GM10847 (cell line): ENCODE measurements around the gene ILK.

Experiments used
- POLR2A ChIP-seq: IDR thresholded peaks from 2 replicates; pipeline ENCODE4 v1.6.1; 2011; ENCODE audit not compliant: insufficient read length; ENCODE audit errors: extremely low read depth

Gene ILK

GRCh38 chr11:6568191-6568918 lies 35.2 kb upstream of the ILK start:
- no peak for TF ChIP-seq POLR2A

DNA sequence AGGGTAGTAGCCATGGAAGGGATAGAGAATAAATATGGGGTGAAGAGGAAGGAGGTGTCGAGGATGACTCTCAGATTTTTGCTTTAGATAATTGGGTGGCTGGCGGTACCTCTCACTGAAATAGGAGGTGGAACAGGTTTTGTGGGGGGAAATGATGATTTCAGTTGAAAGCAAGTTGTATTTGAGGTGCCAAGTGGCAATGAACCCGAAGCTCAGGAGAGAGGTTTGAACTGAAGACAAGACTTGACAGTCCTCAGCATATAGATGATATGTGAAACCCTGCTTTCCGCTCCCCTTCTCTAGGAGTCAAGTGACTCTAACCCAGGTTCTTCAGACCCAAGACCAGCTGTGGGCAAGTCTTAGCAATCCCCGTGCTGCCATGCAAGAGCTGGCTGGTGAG lies 33.9 kb upstream of the ILK start:
- no peak for TF ChIP-seq POLR2A

DNA sequence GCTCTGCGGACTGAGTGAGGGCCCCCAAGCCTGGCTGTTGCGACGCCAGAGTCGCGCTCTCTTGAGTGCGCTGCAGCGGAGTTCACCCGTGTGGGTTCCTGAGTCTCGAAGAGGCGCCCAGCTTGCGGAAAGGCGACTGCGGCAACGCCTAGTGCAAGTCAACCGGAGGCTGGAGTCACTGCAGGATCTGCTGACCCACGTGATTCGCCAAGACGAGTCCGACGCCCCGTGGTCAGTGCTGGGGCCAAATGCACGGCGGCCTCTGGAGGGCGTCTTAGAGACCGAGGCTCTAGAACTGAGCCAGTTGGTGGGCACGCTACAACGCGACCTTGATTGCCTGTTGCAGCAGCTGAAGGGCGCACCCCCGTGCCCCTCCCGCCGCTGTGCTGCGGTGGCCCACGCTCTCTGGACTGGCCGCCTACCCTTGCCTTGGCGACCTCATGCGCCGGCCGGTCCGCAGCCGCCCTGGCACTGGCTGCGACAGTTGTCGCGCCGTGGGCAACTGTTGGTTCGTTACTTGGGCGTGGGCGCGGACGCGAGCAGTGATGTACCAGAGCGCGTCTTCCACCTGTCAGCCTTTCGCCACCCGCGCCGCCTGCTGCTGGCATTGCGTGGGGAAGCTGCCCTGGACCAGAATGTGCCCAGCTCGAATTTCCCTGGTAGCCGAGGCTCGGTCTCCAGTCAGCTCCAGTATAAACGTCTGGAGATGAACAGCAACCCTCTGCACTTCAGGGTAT lies 32.7 kb upstream of the ILK start:
- no peak for TF ChIP-seq POLR2A

GRCh38 chr11:6571434-6572008 lies 32.1 kb upstream of the ILK start:
- TF ChIP-seq POLR2A: no peak

DNA sequence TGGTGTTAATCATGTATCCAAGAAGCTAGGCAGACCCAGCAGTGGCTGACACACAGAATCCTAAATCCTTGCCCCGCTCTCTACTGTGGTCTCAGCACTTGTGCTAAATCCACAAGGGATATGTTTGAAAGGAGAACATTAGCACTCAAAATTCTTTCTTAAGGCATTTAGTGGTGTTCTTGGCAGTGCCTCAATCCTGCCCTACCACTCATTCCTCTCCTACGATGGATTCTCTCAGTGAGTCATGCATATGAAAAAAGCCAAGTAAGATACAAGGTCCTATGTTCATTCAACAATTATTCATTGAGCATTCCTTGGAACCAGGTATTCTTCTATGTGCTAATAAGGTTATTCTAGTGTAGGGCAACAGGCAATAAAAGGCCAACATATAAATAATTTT lies 31.4 kb upstream of the ILK start:
- TF ChIP-seq POLR2A: no peak

- no peak for TF ChIP-seq POLR2A
Measured at GRCh38 chr11:6574816-6575715, 28.5 kb upstream of the ILK start.

DNA sequence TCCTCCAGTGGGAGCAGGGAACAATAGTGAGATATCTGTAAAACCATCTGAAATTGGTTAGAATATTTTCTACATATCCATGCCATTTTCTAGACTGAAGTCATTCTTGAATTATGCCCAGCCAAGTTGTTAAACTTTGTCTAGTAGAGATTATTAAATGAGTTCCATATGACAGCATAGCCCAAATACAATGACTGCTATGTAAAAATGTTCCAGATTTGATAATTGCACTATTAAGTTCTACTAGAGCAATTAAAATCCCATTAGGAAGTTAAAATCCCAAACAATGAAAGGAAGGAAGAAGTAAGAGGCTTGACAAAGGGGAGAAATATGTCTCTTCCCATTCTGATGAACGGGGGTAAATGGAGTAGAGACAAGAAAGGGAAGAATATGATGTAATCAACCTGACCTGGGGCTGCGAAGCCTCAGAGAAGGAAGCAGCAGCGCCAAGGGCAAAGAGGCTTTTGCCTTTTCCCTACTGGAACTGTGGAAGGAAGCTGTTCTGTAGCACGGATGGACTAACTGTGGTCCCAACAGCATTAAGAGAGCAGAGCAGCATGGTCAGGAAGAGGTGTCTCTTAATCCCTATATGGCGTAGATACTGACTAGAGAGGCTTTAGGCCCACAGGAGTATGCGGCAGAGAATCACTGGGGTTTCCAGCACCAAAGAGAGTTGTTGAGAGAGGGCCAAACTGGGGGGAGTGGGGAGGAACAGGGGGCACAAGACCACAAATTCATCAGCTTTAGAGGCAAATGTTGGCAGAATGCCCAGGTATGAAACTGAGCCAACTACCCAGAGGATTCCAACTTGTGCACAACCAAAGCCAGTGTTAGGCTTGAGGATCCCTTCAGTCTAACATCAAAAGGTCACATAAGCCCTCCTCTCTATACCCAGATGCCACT lies 26.9 kb upstream of the ILK start:
- no peak for TF ChIP-seq POLR2A

GRCh38 chr11:6578134-6578533 lies 25.4 kb upstream of the ILK start:
- no peak for TF ChIP-seq POLR2A

- no peak for TF ChIP-seq POLR2A
Measured at GRCh38 chr11:6579681-6580080, 23.9 kb upstream of the ILK start.

DNA sequence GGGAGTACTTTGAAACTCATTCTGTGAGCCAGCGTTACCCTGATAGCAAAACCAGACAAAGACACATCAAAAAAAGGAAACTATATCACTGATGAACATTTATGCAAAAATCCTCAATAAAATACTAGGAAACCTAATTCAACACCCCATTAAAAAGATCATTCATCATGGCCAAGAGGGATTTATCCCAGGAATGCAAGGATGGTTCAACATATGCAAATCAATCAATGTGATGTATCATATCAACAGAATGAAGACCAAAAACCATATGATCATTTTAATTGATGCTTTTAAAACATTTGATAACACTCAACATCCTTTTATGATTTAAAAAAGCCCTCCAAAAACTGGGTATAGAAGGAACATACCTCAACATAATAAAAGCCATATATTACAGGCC lies 20.0 kb upstream of the ILK start:
- no peak for TF ChIP-seq POLR2A

GRCh38 chr11:6584528-6584927 lies 19.0 kb upstream of the ILK start:
- no peak for TF ChIP-seq POLR2A

DNA sequence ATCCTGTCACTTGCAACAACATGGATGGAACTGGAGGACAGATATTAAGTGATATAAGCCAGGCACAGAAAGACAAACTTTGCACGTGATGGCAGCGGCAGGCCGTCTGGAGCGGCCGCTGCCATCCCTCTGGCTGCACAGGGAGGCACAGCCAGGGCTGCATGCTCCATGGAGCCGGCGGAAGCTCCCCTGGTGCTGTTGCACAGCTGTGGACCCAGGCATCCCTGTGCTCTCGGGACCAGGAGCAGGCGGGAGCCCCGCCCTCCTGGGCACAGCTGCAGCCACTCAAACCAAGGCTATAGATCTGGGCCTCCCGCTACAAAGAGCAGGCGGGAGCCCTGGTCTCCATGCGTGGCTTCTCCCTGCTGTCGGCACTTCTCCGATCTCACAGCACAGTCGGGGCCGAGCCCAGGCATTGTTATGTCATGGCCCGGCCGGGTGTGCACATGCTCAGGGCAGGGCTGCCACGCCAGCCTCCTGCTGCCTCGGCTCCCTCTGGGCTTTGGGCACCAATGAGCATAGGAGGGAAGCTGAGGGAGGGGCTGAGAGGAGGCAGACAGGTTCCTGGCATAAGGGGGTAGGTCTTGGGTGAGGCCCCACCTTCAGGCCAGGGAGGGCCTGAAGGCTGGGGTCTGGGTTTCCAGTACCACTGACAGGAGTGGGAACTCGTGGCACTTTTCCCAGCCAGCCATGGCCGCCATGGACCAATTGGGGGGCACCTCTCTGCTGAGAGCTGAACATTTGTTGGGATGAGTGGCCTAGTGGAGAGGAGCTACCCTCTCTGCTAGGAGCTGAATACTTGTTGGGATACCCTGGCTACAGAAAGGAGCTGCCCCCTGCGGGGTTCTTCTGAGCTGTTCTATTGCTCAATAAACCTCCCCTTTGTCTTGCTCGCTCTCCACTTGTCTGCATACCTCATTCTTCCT lies 16.9 kb upstream of the ILK start:
- no peak for TF ChIP-seq POLR2A

- no peak for TF ChIP-seq POLR2A
Measured at GRCh38 chr11:6587360-6587953, 16.1 kb upstream of the ILK start.

DNA sequence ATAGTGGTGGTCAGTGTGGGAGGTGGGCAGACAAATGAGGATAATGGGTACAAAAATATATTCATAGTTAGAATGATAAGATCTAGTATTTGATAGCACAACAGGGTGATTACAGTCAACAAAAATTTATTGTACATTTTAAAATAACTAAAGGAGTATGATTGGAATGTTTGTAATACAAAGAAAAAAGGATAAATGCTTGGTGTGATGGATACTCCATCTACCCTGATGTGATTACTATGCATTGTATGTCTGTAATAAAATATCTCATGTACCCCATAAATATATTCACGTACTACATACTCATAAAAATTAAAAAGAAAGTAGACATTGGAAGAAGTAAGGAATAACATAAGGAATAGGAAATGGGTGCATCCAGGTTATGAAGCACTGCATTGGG lies 15.6 kb upstream of the ILK start:
- no peak for TF ChIP-seq POLR2A
